T-helper 2 cell treated with Interferon-gamma antibody and Interleukin-4, amounts not matched to agents 100 ng/mL and 5 ng/mL, for 36 hours (primary cell): ENCODE results near the gene XRCC1. TPM values are rescaled to one million over a fixed set of nuclear protein-coding genes. Genes with fewer than 3 reads are reported as not detected.
"Not testable (repeated sequence)": the region's sequence is repeated elsewhere in the genome, so short reads cannot be mapped to it uniquely, and the experiment has no call there.

Experiments used
- intact Hi-C: fragments of 100-400 bp; cut with micrococcal nuclease; formaldehyde crosslinking; loops from one replicate; pipeline ENCODE4 v1.15.1; 2023
- total RNA-seq: library from RNA; stranded (reverse); gene quantifications from 2 replicates; pipeline ENCODE4 v1.2.3, GENCODE V29; 2022

Gene XRCC1
- total RNA-seq, 1 donor from 2014 or later: 34.6 TPM

DNA sequence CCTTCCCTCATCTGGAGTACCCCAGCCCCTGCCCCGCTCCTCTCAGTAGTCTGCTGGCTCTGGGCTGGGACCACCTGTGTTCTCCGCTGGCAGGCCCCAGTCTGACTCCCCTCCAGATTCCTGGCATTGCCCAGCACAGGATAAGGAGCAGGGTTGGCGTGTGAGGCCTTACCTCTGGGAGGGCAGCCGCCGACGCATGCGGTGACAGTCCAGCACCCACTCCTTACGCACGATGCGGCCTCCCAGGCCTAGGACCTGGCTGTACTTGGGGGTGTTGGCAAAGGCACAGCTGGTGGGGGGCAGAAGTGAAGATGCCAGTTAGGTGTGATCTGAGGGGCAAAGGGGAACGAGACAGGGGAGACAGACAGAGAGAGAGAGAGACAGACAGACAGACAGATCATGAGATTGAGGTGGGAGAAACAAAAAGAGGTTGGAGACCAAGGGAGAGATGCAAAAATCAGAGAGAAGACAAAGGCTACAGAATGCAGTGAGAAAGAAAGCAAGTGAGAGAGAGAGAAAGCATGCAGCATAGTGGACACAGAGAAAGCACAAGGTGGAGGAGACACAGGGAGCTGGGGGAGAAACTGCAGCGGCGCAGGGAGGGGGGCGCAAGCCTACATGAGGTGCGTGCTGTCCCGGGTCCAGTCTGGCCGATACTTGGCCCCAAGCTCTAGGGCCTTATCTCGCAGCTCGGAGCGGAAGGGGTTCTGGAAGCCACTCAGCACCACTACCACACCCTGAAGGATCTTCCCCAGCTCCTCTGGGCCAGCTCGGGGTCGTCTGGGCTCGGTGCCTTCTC lies 23.7 kb downstream of the XRCC1 start:
- intact Hi-C loops: no loop called here

DNA sequence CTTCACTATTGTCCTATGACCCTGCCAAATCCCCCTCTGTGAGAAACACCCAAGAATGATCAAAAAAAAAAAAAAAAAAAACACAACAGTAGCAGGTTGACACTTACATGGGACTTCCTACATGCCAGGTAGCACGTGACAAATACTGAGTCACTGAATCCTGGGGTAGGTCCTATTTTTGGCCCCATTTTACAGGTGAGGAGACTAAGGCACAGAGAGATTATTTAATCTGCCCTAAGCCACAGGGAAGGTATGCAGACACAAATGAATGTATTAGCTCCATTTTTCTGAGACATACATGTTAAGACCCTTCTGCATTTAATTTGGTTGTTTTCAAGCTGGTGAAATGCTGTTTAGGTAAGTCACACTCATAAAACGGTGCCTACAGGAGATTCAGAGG lies 26.6 kb downstream of the XRCC1 start:
- intact Hi-C loops: no loop called here

DNA sequence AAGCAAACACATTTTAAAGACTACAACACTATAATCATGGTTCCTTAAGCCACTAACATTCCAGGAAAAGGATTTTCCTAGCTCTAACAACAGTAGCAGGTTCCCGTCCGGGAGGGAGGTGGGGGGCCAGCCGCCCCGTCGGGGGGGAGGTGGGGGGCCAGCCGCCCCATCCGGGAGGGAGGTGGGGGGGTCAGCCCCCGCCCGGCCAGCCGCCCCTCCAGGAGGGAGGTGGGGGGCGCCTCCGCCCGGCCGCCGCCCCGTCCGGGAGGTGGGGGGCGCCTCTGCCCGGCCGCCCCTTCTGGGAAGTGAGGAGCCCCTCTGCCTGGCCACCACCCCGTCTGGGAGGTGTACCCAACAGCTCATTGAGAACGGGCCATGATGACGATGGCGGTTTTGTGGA lies 27.4 kb downstream of the XRCC1 start:
- intact Hi-C loops: not testable (repeated sequence)

DNA sequence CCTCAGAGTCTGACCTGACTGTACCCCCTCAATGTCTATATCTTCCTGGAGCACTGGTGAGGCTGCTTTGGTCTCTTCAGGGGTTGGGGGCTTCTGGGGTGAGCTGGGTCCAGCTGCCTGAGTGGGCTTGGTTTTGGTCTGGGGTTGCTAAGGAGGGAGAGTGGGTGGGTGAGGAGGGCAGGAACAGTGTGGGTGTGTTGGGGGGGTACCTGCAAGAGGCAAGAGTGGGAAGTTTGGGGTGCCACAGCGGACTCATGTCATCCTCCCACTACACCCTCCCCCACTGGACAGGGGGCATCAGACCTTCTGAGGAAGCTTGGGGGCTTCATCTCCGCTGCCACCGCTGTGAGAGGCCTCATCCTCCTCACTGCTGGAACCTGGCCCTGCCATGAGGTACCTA lies 28.7 kb downstream of the XRCC1 start:
- intact Hi-C loops: no loop called here

DNA sequence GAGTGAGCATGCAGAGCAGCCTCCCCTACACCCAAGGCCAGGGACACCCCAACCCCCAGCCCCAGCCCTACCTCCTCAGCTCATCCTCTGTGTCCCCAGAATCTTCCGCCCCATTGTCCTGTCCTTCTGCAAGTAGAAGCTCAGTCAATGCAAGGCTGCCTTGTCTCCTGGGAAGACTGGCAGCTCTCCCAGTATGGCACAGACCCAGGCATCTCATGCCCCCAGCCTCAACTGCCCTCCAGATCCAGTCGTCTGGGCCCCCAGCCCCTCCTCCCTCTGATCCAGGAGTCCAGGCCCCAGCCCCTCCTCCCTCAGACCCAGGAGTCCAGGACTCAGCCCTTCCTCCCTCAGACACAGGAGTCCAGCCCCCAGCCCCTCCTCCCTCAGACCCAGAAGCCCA lies 29.3 kb downstream of the XRCC1 start:
- intact Hi-C loops: no loop called here

DNA sequence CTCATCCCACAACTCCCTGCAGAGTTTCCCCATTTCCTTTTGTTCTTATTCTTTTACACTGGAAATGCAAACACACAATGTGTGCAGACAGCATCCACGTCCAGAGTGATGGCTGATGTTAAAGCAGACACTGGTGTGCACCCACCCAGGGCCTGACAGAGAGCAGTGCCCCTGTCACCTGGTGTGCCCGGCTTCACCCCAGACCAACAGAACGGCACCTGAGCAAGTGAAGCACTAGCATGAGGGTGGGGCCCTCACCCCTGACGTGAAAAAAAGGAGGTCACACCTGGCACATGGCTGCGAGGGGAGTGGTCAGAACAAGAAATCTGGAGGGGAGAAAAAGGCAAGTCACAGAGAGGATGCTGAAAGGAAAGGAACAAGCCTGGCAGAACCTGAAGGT lies 30.1 kb downstream of the XRCC1 start:
- intact Hi-C loops: no loop called here

DNA sequence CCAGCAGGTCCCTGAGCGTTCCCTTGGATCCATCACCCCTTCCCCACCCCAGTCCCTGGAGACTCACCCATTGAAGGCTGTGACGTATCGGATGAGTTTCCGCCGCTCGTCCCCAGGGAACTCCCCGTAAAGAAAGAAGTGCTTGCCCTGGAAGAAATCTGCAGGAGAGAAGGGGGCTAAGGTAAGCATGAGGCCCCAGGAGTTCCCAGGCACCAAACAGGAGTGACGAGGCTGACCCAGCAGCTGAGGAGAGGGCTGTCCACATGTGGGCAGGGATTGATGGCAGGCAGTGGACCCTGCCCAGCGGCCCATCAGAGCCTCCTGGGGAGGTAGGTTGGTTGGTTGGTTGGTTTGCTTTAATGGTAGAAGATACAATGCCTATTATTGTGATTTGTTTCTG lies 31.2 kb downstream of the XRCC1 start:
- intact Hi-C loops: no loop called here

DNA sequence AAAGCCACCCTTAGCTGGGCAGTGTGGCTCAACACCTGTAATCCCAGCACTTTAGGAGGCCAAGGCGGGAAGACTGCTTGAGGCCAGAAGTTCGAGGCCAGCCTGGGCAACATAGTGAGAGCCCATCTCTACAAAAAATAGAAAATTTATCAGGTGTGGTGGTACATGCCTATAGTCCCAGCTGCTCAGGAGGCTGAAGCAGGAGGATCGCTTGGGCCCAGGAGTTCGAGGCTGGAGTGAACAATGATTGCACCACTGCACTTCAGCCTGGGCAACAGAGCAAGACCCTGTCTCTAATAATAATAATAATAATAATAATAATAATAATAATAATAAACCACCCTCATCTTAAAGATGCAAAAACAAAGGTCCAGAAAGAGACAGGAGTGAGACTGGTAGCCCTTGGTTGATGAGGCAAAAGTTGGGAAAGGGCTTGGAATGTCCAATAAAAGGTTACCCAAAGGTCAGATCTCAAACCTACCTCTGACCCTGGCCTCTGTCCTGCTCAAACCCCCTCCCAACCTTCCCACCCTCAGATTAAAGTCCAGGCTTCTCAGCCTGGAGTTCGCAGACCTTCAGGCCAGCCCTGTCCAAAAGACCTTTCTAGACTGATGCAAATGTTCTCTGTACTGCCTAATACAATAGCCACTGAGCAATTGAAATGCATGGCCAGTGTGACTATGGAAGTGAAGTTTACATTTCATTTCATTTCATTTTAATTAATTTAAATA lies 33.2 kb downstream of the XRCC1 start:
- intact Hi-C loops: no loop called here

DNA sequence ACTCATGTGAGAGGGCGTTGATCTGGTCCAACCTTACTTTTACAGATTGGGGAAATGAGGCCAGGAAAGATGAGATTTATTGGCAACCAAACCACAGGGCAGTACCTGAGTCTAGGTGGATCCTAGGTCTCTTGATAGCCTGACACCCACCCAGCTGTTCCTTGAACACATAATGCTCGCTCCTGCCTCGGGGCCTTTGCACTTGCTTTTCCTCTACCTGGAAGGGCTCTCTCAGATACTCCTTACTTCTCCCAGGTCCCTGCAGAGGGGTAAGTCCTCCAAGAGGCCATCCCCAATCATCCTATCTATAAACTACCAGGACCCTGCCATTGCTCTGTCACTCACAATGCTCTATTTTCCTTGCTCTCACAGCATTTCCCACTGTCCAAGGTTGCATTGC lies 34.9 kb downstream of the XRCC1 start:
- intact Hi-C loops: no loop called here

DNA sequence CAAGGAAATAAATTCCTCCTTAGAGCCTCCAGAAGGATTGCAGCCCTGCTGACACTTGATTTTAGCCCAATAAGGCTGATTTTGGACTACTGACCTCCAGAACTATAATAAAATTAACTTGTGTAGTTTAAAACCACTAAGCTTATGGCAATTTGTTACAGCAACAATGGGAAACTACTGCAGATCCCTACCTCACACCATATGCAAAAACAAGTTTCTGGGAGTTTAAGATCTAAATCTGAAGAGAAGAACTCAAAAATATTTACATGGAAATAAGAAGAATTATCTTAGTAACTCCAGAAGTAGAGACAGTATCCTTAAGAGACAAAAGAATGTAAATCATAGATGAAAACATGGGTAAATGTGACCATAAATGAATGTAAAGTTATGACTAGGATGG lies 36.4 kb downstream of the XRCC1 start:
- intact Hi-C loops: loop anchor here (10.0 kb wide), 1 partner anchor 216 kb away; the partner anchor contains the start of gene SMG9

DNA sequence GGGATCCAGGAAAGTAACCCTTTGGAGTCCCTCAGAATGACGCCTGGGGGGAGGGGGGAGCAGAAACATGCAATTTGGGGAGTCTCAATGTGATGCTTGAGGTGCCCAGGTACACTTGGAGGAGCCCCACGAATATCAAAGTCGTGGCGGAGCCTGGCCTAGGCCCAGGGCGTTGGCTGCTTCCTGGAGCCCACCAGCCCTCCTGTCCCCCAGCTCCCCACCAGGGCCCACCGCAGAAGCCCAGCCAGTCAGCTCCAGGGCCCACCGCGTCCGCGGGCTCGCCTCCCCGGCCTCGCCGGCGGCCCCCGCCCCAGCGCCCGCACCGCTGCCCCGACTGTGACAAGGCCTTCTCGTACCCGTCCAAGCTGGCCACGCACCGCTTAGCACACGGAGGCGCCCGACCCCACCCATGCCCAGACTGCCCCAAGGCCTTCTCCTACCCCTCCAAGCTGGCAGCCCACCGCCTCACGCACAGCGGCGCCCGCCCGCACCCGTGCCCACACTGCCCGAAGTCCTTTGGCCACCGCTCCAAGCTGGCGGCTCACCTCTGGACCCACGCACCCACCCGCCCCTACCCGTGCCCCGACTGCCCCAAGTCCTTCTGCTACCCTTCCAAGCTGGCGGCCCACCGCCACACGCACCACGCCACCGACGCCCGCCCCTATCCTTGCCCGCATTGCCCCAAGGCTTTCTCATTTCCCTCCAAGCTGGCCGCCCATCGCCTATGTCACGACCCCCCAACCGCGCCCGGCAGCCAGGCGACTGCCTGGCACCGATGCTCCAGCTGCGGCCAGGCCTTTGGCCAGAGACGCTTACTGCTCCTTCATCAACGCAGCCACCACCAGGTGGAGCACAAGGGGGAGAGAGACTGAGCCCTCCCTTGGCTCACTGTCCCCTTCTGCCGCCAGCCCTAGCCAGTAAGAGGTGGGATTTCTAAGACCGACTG lies 40.2 kb downstream of the XRCC1 start:
- intact Hi-C loops: loop anchor here (1.0 to 10.0 kb wide), 2 partner anchors 72 to 220 kb away; partner anchors contain the start of gene SMG9

DNA sequence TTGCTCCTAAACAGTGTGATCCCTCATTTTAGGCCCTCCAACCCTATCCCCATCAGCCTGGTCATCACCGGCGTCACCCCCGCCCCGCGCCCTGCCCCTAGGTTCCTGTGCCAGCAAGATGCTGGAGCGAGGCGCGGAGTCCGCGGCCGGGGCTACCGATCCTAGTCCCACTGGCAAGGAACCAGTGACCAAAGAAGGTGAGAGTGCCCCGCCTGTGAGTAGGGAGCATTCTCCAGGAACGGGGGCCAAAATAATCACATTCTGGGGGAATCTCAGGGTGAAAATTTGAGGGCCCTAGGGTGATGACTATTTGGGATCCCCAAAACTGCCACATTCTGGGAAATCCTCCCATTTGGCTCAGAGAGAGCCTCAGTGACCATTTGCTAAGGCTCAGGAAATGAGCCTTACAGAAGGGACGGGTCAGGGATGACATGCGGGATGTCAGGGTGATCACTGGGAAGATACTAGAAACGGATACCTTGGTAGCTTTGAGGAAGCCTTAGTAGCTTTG lies 41.0 kb downstream of the XRCC1 start:
- intact Hi-C loops: loop anchor here (1.0 to 10.0 kb wide), 2 partner anchors 71 to 220 kb away; partner anchors contain the start of gene SMG9

DNA sequence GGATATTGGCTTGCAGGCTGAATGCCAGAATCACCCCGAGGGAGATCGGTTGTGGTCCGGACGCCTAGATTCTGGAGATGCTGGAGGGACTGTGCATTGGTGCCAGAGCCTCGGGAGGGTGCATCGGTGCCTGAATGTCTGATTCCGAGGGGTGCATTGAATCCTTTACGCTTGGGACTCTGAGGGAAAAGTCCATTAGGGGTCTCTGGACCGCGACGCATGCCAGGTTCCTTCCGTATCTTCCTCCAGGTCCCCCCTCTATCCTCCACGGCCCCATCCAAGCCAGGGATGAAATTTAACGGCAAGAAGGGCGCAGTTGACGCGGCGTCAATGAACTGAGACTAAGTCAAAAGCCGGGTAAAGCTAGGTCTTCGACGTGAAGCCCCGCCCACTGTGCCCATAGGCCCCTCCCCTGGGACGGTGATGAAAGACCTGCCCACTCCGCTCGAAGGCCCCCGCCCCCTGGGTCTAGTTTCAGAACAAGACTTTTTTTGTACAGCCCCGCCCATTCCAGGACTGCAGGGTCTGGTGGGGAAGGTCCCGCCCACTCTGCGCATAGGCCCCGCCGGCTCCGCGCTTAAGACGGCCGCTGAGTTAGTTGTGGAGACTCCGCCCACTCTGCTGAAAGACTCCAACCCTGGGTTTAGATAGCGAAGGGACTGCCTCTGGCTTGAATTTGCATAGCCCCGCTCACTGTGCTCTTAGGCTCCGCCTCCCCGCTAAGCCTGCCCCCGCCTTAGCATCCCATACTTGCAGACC lies 41.6 kb downstream of the XRCC1 start:
- intact Hi-C loops: loop anchor here (1.0 to 10.0 kb wide), 6 partner anchors 8 to 221 kb away; partner anchors contain the start of genes IRGQ, PINLYP, SMG9 and XRCC1

DNA sequence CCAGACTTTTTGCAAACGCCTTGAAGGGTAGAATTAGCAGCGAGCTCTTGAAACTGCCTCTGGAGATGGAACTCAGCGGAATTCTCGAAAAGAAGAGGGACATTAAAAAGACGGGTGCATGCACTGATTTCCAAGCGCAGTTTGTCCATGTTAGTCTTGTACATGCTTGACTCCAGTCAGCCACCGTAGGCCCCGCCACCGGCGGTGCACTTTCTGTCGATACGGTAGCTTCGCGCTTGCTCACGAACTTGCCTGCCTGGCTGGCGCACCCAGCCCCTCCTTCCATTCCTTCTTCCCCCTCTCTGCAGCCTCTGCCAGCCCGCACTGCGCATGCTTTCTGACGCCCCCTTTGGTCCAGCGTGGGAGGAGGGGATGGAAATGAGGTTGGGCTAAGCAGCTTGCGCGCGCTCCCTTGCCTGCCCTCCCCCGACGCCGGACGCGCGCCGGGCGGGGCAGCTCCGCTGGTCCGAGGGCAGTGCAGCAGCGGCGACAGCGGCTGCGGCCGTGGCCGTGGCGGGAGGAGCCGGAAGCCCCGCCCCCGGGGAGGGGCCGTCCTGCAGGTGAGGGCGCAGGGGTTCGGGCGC lies 42.3 kb downstream of the XRCC1 start, which contains the start of gene ZNF575:
TSS of gene ZNF575 (plus strand) at position 227 of the 584 bp plus-strand sequence. CDS start 1,235 bp downstream, outside the sequence.
- intact Hi-C loops: loop anchor here (1.0 to 10.0 kb wide), 5 partner anchors 8 to 222 kb away; partner anchors contain the start of genes IRGQ, PINLYP, SMG9 and XRCC1

DNA sequence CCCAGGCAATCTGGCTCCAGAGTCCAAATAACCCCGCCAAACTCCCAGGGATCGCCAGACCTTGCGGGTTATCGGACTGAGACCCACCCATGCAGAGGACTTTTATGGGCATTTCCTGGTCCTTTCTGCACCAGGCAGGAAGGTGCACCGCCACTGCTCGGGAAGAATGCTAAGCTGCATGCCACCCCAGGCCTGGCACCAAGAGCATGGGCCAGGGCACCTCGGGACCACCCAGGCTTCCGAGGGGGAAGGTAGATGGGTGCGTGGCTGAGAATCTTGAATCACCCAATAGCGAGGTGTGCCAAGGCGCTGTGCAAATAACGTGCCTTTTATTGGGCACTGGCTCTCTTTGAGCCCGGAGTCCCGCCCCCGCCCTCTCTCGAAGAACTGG lies 42.8 kb downstream of the XRCC1 start:
- intact Hi-C loops: loop anchor here (10.0 kb wide), 1 partner anchor 222 kb away; the partner anchor contains the start of gene SMG9

DNA sequence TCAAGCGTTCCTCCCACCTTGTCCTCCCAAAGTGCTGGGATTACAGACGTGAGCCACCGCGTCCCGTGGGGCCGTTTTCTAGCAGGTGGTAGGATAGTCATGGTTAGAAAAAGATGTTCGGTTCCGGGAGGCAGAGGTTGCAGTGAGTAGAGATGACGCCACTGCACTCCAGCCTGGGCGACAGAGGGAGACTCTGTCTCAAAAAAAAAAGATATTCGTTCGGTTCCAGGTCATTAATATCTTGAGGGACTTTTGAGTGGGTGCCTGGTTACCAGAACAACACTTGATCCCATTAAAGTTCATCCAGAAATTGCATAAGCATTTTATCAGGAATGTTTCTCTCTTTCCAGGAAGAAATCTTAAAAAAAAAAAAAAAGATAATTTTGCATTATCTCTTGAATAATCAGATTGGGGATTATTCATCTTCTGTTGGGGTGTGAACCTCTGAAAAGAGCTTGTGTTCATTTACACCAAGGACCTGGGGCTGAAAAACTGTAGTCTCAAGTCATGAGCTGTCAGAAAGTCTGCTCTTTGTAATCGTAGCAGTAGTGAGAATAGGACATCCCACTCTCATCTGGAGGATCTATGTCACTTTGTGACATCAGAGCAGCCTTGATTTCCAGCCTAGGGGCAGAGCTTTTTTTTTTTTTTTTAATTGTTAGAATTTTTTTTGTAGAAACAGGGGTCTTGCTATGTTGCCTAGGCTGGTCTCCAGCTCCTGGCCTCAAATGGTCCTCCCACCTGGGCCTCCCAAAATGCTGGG lies 47.3 kb downstream of the XRCC1 start:
- intact Hi-C loops: no loop called here

DNA sequence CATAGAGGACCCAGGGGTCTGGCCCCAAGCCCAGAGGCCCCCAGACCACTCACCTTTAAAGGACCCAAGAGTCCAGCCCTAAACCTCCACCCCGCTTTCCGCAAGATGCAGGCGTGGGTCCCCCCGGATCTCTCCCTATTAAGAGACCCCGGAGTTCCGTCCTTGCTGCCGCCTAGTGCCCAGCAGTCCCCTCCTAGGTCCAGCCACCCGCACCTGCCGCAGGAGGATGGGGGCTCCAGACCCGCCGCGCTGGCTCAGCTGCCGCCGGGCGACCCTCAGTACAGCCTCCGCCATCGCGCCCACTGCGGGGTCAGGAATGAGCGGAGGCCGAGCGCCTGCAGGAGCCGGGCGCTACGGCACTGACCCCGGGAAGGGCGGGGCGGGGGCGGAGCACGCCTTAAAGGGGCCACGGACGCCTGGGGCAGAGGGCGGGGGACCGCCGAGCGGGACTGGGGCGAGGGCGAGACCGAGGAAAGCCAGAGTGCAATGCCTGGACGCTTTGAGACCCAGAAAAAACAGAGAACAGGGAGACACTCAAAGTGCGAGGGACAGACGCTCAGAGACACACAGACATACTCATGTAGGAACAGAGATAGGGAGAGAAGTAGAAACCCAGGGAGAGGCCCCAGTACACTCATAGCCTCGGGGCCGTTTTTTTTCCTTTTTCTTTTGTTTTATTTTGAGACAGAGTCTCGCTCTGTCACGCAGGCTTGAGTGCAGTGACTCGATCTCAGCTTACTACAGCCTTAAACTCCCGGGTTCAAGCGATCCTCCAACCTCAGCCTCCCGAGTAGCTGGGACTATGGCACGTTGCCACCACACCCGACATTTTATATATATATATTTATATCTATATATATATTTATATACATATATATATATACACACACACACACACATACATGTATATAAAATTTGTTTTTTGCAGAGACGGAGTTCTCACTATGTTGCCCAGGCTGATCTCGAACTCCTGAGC lies 48.2 kb downstream of the XRCC1 start, which contains the start of gene ETHE1:
TSS of gene ETHE1 (minus strand) at position 318 of the 976 bp plus-strand sequence. CDS start at position 294, 24 bp downstream.
- intact Hi-C loops: loop anchor here (1.0 kb wide), 1 partner anchor 23 kb away; the partner anchor contains the start of gene PHLDB3
